GM12892 (cell line): Measurements from ENCODE around the gene SMAD6.

Source experiments
- POLR2A ChIP-seq: IDR thresholded peaks from 2 replicates; pipeline ENCODE4 v1.6.1; 2011; ENCODE audit warnings: low read depth, low read length, control low read depth
- TAF1 ChIP-seq: IDR thresholded peaks from 2 replicates; pipeline ENCODE4 v1.6.1; 2011; ENCODE audit warnings: low read depth, mild to moderate bottlenecking, control low read depth, low read length, borderline replicate concordance

- TF ChIP-seq POLR2A (no peak), TAF1 (no peak)
Observed at GRCh38 chr15:66821307-66821706, 119.3 kb downstream of the SMAD6 start.
